MM.1S (cell line): Measurements from ENCODE around the gene COMT.

ENCODE experiments used
- DNase-seq: peaks from one replicate; pipeline ENCODE4 v3.0.0-alpha.2; 2015
- H2AFZ ChIP-seq: fragments of 300-600 bp; sonication (generic); 2 replicates; pipeline ENCODE4 v1.6.0; 2016; ENCODE audit warnings: antibody characterized with exemption, low read length
- H3F3A ChIP-seq: fragments of 300-600 bp; sonication (generic); 2 replicates; pipeline ENCODE4 v1.6.1; 2016; ENCODE audit warnings: mild to moderate bottlenecking, antibody characterized with exemption, low read length, moderate library complexity, mixed read lengths; ENCODE audit not compliant: insufficient read depth
- H3K27ac ChIP-seq: fragments of 300-600 bp; sonication (generic); 2 replicates; pipeline ENCODE4 v1.5.1; 2016; ENCODE audit warnings: mild to moderate bottlenecking, low read length
- H3K27me3 ChIP-seq: fragments of 300-600 bp; sonication (generic); replicated peaks from 2 replicates; pipeline ENCODE4 v1.6.0; 2016; ENCODE audit warnings: low read length; ENCODE audit not compliant: insufficient read depth
- H3K36me3 ChIP-seq: fragments of 300-600 bp; sonication (generic); replicated peaks from 2 replicates; pipeline ENCODE4 v1.6.1; 2016; ENCODE audit warnings: mild to moderate bottlenecking, low read length, mixed read lengths; ENCODE audit not compliant: insufficient read depth
- H3K4me1 ChIP-seq: fragments of 300-600 bp; sonication (generic); 2 replicates; pipeline ENCODE4 v1.6.1; 2016; ENCODE audit warnings: low read length, mixed read lengths
- H3K4me2 ChIP-seq: fragments of 300-600 bp; sonication (generic); 2 replicates; pipeline ENCODE4 v1.6.0; 2016; ENCODE audit warnings: low read depth, low read length
- H3K4me3 ChIP-seq: fragments of 300-600 bp; sonication (generic); 2 replicates; pipeline ENCODE4 v1.5.1; 2016; ENCODE audit warnings: low read length, mixed read lengths
- H3K79me2 ChIP-seq: fragments of 300-600 bp; sonication (generic); 2 replicates; pipeline ENCODE4 v1.6.1; 2016; ENCODE audit warnings: mixed run types, low read length, mixed read lengths
- H3K9ac ChIP-seq: fragments of 300-600 bp; sonication (generic); 2 replicates; pipeline ENCODE4 v1.6.1; 2016; ENCODE audit warnings: low read length, mixed read lengths
- H3K9me2 ChIP-seq: fragments of 300-600 bp; sonication (generic); replicated peaks from 2 replicates; pipeline ENCODE4 v1.6.1; 2016; ENCODE audit warnings: mild to moderate bottlenecking, low read length, mixed read lengths; ENCODE audit not compliant: insufficient read depth
- H3K9me3 ChIP-seq: fragments of 300-600 bp; sonication (generic); replicated peaks from 2 replicates; pipeline ENCODE4 v1.6.1; 2016; ENCODE audit warnings: mild to moderate bottlenecking, low read length, mixed read lengths; ENCODE audit not compliant: insufficient read depth
- H4K20me1 ChIP-seq: fragments of 300-600 bp; sonication (generic); 2 replicates; pipeline ENCODE4 v1.6.1; 2016; ENCODE audit warnings: mild to moderate bottlenecking, low read length, moderate library complexity, mixed read lengths; ENCODE audit not compliant: insufficient read depth
- CTCF ChIP-seq: fragments of 300-600 bp; sonication (generic); IDR thresholded peaks from 2 replicates; pipeline ENCODE4 v1.5.1; 2016; ENCODE audit warnings: antibody characterized with exemption, low read length, mixed read lengths
- EZH2 ChIP-seq: fragments of 300-600 bp; sonication (generic); optimal IDR thresholded peaks from 2 replicates; pipeline ENCODE3; 2017; ENCODE audit warnings: low read depth, mild to moderate bottlenecking, antibody characterized with exemption, low read length, mixed read lengths
- EZH2phosphoT487 ChIP-seq: fragments of 300-600 bp; sonication (generic); IDR thresholded peaks from 2 replicates; pipeline ENCODE4 v1.6.1; 2018; ENCODE audit warnings: antibody characterized with exemption, low read length

COMT gene

GRCh38 chr22:19941365-19942082 is at the start of gene COMT, which contains the start of gene TXNRD2:
Gene COMT, plus strand, starts transcription at chr22:19941772. Its CDS starts 20,755 bp downstream, at chr22:19962527.
Gene TXNRD2, minus strand, starts transcription at chr22:19941818. Its CDS starts 15 bp downstream, at chr22:19941803.
- no peaks in the 10 kb centered on the region; the same call in 1 of the 2 replicates for H3F3A ChIP-seq
- peaks cover 14% of the 10 kb centered on the region; the same call in 1 of the 2 replicates for H3K4me1 ChIP-seq
- TF ChIP-seq EZH2 (no peak), CTCF (no peak), EZH2phosphoT487 (no peak)
- H3K9me3 ChIP-seq: no peaks in the 10 kb centered on the region
- no peaks in the 10 kb centered on the region for H3K36me3 ChIP-seq
- H3K79me2 ChIP-seq: peaks cover 31% of the 10 kb centered on the region
- peak within 1 kb of the TSS; percentile 92 for H3K4me2 ChIP-seq
- H2AFZ ChIP-seq: peak within 1 kb of the TSS; percentile 93
- peak within 1 kb of the TSS; percentile 5; the same call in 1 of the 2 replicates for H3K27ac ChIP-seq
- peak within 1 kb of the TSS; percentile 82 for H3K4me3 ChIP-seq
- H3K9me2 ChIP-seq: no peaks in the 10 kb centered on the region
- H4K20me1 ChIP-seq: no peaks in the 10 kb centered on the region
- H3K27me3 ChIP-seq: no peaks in the 10 kb centered on the region
- H3K9ac ChIP-seq: peak within 1 kb of the TSS; percentile 92
- DNase-seq: peak; percentile 67

- H3K4me3 ChIP-seq: peak overlapping the region; percentile 62
- peak overlapping the region; percentile 99 for H3K4me2 ChIP-seq
- H3K9me2 ChIP-seq: no peaks in the 10 kb centered on the region
- TF ChIP-seq EZH2: no peak
- no peak for TF ChIP-seq CTCF
- TF ChIP-seq EZH2phosphoT487: no peak
- H4K20me1 ChIP-seq: no peaks in the 10 kb centered on the region
- H3F3A ChIP-seq: peaks cover 17% of the 10 kb centered on the region
- H3K36me3 ChIP-seq: no peaks in the 10 kb centered on the region
- peak overlapping the region; percentile 67 for H3K9ac ChIP-seq
- no peaks in the 10 kb centered on the region for H3K9me3 ChIP-seq
- no peak for DNase-seq
- no peaks in the 10 kb centered on the region for H3K79me2 ChIP-seq
- H3K27ac ChIP-seq: peak overlapping the region; percentile 95
- peaks cover 26% of the 10 kb centered on the region for H3K4me1 ChIP-seq
- no peaks in the 10 kb centered on the region for H3K27me3 ChIP-seq
- H2AFZ ChIP-seq: peak overlapping the region; percentile 96
These were observed 49.2 kb upstream of the COMT start for GRCh38 chr22:19892257-19892879.

GRCh38 chr22:19892925-19893324 is 48.6 kb upstream of the COMT start:
- Histone ChIP-seq H3K4me1 (peaks cover 26% of the 10 kb centered on the region), H2AFZ (0 out of 2 replicates have a peak overlapping the region, but pooled peaks have one; percentile 96), H4K20me1 (no peaks in the 10 kb centered on the region), H3K9ac (no peak overlapping the region), H3K9me2 (no peaks in the 10 kb centered on the region), H3F3A (peaks cover 17% of the 10 kb centered on the region), H3K27me3 (no peaks in the 10 kb centered on the region), H3K36me3 (no peaks in the 10 kb centered on the region), H3K79me2 (no peaks in the 10 kb centered on the region), H3K9me3 (no peaks in the 10 kb centered on the region), H3K27ac (no peak overlapping the region), H3K4me2 (peak overlapping the region; percentile 99; the same call in 1 of the 2 replicates), H3K4me3 (no peak overlapping the region)
- TF ChIP-seq CTCF (no peak), EZH2phosphoT487 (no peak), EZH2 (no peak)
- no peak for DNase-seq
